ENCODE data around the gene MCM10. TPM values are rescaled to one million over a fixed set of nuclear protein-coding genes. Genes with fewer than 3 reads are reported as not detected.

Gene MCM10
- total RNA-seq, 1 donor from 2014 or later, result 0.98 TPM

- H3K36me3 ChIP-seq, result no peaks in the 10 kb centered on the region
- no peaks in the 10 kb centered on the region for H3K9me3 ChIP-seq
- no peak for DNase-seq (ENCODE audit: extremely low spot score in 2 of 2)
- TF ChIP-seq POLR2AphosphoS5 (IDR thresholded peaks at IDR 0.05; ENCODE audit: insufficient read depth in 1 of 2, low read depth in 1 of 2) (no peak), POLR2A (IDR thresholded peaks at IDR 0.05) (no peak), CTCF (IDR thresholded peaks at IDR 0.05) (no peak)
- H3K27me3 ChIP-seq, result no peaks in the 10 kb centered on the region
- intact Hi-C loops (cut with DNase I), result no loop called here
- H3K4me1 ChIP-seq, result no peaks in the 10 kb centered on the region
- no peak overlapping the region for H3K27ac ChIP-seq
- no peak overlapping the region for H3K4me3 ChIP-seq
Observed at GRCh38 chr10:13247246-13247645, 85.9 kb downstream of the MCM10 start.

GRCh38 chr10:13247784-13248183 lies 86.4 kb downstream of the MCM10 start:
- TF ChIP-seq POLR2AphosphoS5 (IDR thresholded peaks at IDR 0.05; ENCODE audit: insufficient read depth in 1 of 2, low read depth in 1 of 2) (no peak), POLR2A (IDR thresholded peaks at IDR 0.05) (no peak), CTCF (IDR thresholded peaks at IDR 0.05) (no peak)
- intact Hi-C loops (cut with DNase I), result no loop called here
- DNase-seq (ENCODE audit: extremely low spot score in 2 of 2), result no peak

GRCh38 chr10:13253726-13254125 lies 92.4 kb downstream of the MCM10 start:
- intact Hi-C loops (cut with DNase I), result no loop called here

More at GRCh38 chr10:13247784-13248183, 86.4 kb downstream of the MCM10 start:
- H3K4me3 ChIP-seq, result no peak overlapping the region
- no peaks in the 10 kb centered on the region for H3K9me3 ChIP-seq
- no peaks in the 10 kb centered on the region for H3K36me3 ChIP-seq
- H3K27me3 ChIP-seq, result no peaks in the 10 kb centered on the region
- no peaks in the 10 kb centered on the region for H3K4me1 ChIP-seq
- H3K27ac ChIP-seq, result no peak overlapping the region

GRCh38 chr10:13256627-13257026 lies 95.3 kb downstream of the MCM10 start:
- intact Hi-C loops (cut with DNase I), result no loop called here
- no peak for TF ChIP-seq CTCF (IDR thresholded peaks at IDR 0.05)
- TF ChIP-seq POLR2A (IDR thresholded peaks at IDR 0.05), result no peak
- TF ChIP-seq POLR2AphosphoS5 (IDR thresholded peaks at IDR 0.05; ENCODE audit: insufficient read depth in 1 of 2, low read depth in 1 of 2), result no peak
- no peaks in the 10 kb centered on the region for H3K4me1 ChIP-seq
- H3K9me3 ChIP-seq, result no peaks in the 10 kb centered on the region
- H3K27ac ChIP-seq, result no peak overlapping the region
- H3K36me3 ChIP-seq, result no peaks in the 10 kb centered on the region
- DNase-seq (ENCODE audit: extremely low spot score in 2 of 2), result no peak
- H3K4me3 ChIP-seq, result no peak overlapping the region
- no peaks in the 10 kb centered on the region for H3K27me3 ChIP-seq

More at GRCh38 chr10:13253726-13254125, 92.4 kb downstream of the MCM10 start:
- Histone ChIP-seq H3K4me1 (no peaks in the 10 kb centered on the region), H3K27ac (no peak overlapping the region), H3K9me3 (no peaks in the 10 kb centered on the region), H3K27me3 (no peaks in the 10 kb centered on the region), H3K36me3 (no peaks in the 10 kb centered on the region), H3K4me3 (no peak overlapping the region)
- DNase-seq (ENCODE audit: extremely low spot score in 2 of 2), result no peak
- TF ChIP-seq CTCF (IDR thresholded peaks at IDR 0.05) (no peak), POLR2AphosphoS5 (IDR thresholded peaks at IDR 0.05; ENCODE audit: insufficient read depth in 1 of 2, low read depth in 1 of 2) (no peak), POLR2A (IDR thresholded peaks at IDR 0.05) (no peak)

GRCh38 chr10:13257621-13258140 lies 96.3 kb downstream of the MCM10 start:
- H3K4me1 ChIP-seq, result no peaks in the 10 kb centered on the region
- H3K36me3 ChIP-seq, result no peaks in the 10 kb centered on the region
- TF ChIP-seq POLR2AphosphoS5 (IDR thresholded peaks at IDR 0.05; ENCODE audit: insufficient read depth in 1 of 2, low read depth in 1 of 2) (no peak), CTCF (IDR thresholded peaks at IDR 0.05) (no peak), POLR2A (IDR thresholded peaks at IDR 0.05) (no peak)
- no peak overlapping the region for H3K4me3 ChIP-seq
- DNase-seq (ENCODE audit: extremely low spot score in 2 of 2), result no peak
- H3K27ac ChIP-seq, result no peak overlapping the region
- no peaks in the 10 kb centered on the region for H3K27me3 ChIP-seq
- no peaks in the 10 kb centered on the region for H3K9me3 ChIP-seq
- intact Hi-C loops (cut with DNase I), result no loop called here

All from vagina (tissue), 2 donors.